H9 (cell line): ENCODE data around the gene RPS26. TPM values are rescaled to one million over a fixed set of nuclear protein-coding genes. Genes with fewer than 3 reads are reported as not detected.

ENCODE experiments used
- DNase-seq: peaks from one replicate; pipeline ENCODE4 v3.0.0-alpha.2; 2017
- H2AFZ ChIP-seq: one replicate; pipeline ENCODE4 v1.6.1; 2013; ENCODE audit warnings: mild to moderate bottlenecking, low read length, control low read depth, moderate library complexity
- H2AK5ac ChIP-seq: 2 replicates; pipeline ENCODE4 v1.6.1; 2013; ENCODE audit warnings: low read length, control low read depth, mixed read lengths; ENCODE audit not compliant: insufficient read length
- H2BK120ac ChIP-seq: one replicate; pipeline ENCODE4 v1.6.1; 2013; ENCODE audit warnings: low read depth, mild to moderate bottlenecking, low read length, control low read depth, inconsistent platforms; ENCODE audit not compliant: poor library complexity, severe bottlenecking
- H2BK12ac ChIP-seq: 2 replicates; pipeline ENCODE4 v1.6.1; 2013; ENCODE audit warnings: low read length, control low read depth, mixed read lengths, low read depth; ENCODE audit not compliant: insufficient read length
- H2BK15ac ChIP-seq: 2 replicates; pipeline ENCODE4 v1.6.1; 2013; ENCODE audit warnings: low read depth, low read length, control low read depth
- H2BK20ac ChIP-seq: one replicate; pipeline ENCODE4 v1.6.1; 2013; ENCODE audit warnings: low read depth, mild to moderate bottlenecking, low read length, control low read depth, inconsistent platforms; ENCODE audit not compliant: poor library complexity, severe bottlenecking
- H2BK5ac ChIP-seq: 2 replicates; pipeline ENCODE4 v1.6.1; 2013; ENCODE audit warnings: low read length, control low read depth, mixed read lengths; ENCODE audit not compliant: insufficient read length
- H3K14ac ChIP-seq: 2 replicates; pipeline ENCODE4 v1.6.1; 2013; ENCODE audit warnings: low read length, control low read depth; ENCODE audit not compliant: insufficient read depth
- H3K18ac ChIP-seq: 2 replicates; pipeline ENCODE4 v1.6.1; 2013; ENCODE audit warnings: low read depth, mild to moderate bottlenecking, mixed read lengths, low read length, control low read depth; ENCODE audit not compliant: insufficient read length
- H3K23ac ChIP-seq: 2 replicates; pipeline ENCODE4 v1.6.1; 2013; ENCODE audit warnings: low read length, control low read depth, mixed read lengths, low read depth; ENCODE audit not compliant: insufficient read length
- H3K23me2 ChIP-seq: 2 replicates; pipeline ENCODE4 v1.6.1; 2013; ENCODE audit warnings: low read depth, mild to moderate bottlenecking, mixed read lengths, low read length, control low read depth; ENCODE audit not compliant: insufficient read length, poor library complexity, severe bottlenecking
- H3K27ac ChIP-seq: 2 replicates; pipeline ENCODE4 v1.5.1; 2013; ENCODE audit warnings: low read length, control low read depth, mixed read lengths, low read depth; ENCODE audit not compliant: insufficient read length
- H3K27me3 ChIP-seq: 2 replicates; pipeline ENCODE4 v1.6.1; 2013; ENCODE audit warnings: low read length, control low read depth, inconsistent platforms; ENCODE audit not compliant: insufficient read depth
- H3K4ac ChIP-seq: 2 replicates; pipeline ENCODE4 v1.6.1; 2013; ENCODE audit warnings: low read depth, mild to moderate bottlenecking, control low read depth, inconsistent platforms, low read length, moderate library complexity
- H3K4me1 ChIP-seq: 2 replicates; pipeline ENCODE4 v1.6.1; 2013; ENCODE audit warnings: low read length, control low read depth, inconsistent platforms; ENCODE audit not compliant: insufficient read depth
- H3K4me2 ChIP-seq: 2 replicates; pipeline ENCODE4 v1.6.1; 2013; ENCODE audit warnings: low read length, control low read depth, mixed read lengths; ENCODE audit not compliant: insufficient read length, insufficient read depth
- H3K56ac ChIP-seq: 2 replicates; pipeline ENCODE4 v1.6.1; 2013; ENCODE audit warnings: low read depth, mild to moderate bottlenecking, mixed read lengths, low read length, control low read depth; ENCODE audit not compliant: insufficient read length
- H3K79me1 ChIP-seq: 2 replicates; pipeline ENCODE4 v1.6.1; 2013; ENCODE audit warnings: low read depth, mild to moderate bottlenecking, moderate library complexity, low read length, control low read depth, inconsistent platforms; ENCODE audit not compliant: insufficient read depth, poor library complexity, severe bottlenecking
- H3K79me2 ChIP-seq: 2 replicates; pipeline ENCODE4 v1.6.1; 2013; ENCODE audit warnings: low read length, control low read depth, inconsistent platforms; ENCODE audit not compliant: insufficient read depth
- H3K9ac ChIP-seq: 2 replicates; pipeline ENCODE4 v1.6.1; 2013; ENCODE audit warnings: low read length, control low read depth, mixed read lengths; ENCODE audit not compliant: insufficient read length; ENCODE audit errors: extremely low read depth
- H3K9me3 ChIP-seq: one replicate; pipeline ENCODE4 v1.6.1; 2013; ENCODE audit warnings: low read depth, low read length, inconsistent platforms; ENCODE audit not compliant: control insufficient read depth
- H3T11ph ChIP-seq: one replicate; pipeline ENCODE4 v1.6.1; 2013; ENCODE audit warnings: mild to moderate bottlenecking, low read length, control low read depth, inconsistent platforms
- H4K20me1 ChIP-seq: one replicate; pipeline ENCODE4 v1.6.1; 2013; ENCODE audit not compliant: control insufficient read depth, insufficient read length, insufficient read depth
- H4K5ac ChIP-seq: 2 replicates; pipeline ENCODE4 v1.6.1; 2013; ENCODE audit warnings: low read depth, mild to moderate bottlenecking, mixed read lengths, low read length, control low read depth; ENCODE audit not compliant: insufficient read length
- H4K8ac ChIP-seq: replicated peaks from 2 replicates; pipeline ENCODE4 v1.6.1; 2013; ENCODE audit warnings: low read length, control low read depth, mixed read lengths, low read depth; ENCODE audit not compliant: insufficient read length
- H4K91ac ChIP-seq: 2 replicates; pipeline ENCODE4 v1.6.1; 2013; ENCODE audit warnings: low read depth, mild to moderate bottlenecking, moderate library complexity, mixed read lengths, low read length, control low read depth; ENCODE audit not compliant: insufficient read length
- H3K27ac Mint-ChIP-seq, 3 experiments: 2 replicates in 2 of 3; 3 replicates in 1 of 3; pipeline ENCODE4 v1.8.0; 2020 to 2021; ENCODE audit warnings: mixed read lengths in 3 of 3, mild to moderate bottlenecking in 1 of 3, moderate library complexity in 1 of 3
- H3K27me3 Mint-ChIP-seq: 2 replicates; pipeline ENCODE4 v1.8.0; 2021; ENCODE audit warnings: low read depth, mild to moderate bottlenecking, moderate library complexity, mixed read lengths
- H3K36me3 Mint-ChIP-seq, 3 experiments: 2 replicates in 2 of 3; 3 replicates in 1 of 3; pipeline ENCODE4 v1.8.0; 2020 to 2021; ENCODE audit warnings: low read depth in 3 of 3, mixed read lengths in 3 of 3; ENCODE audit not compliant: insufficient read depth in 1 of 3
- H3K4me1 Mint-ChIP-seq, 2 experiments: 2 replicates each; pipeline ENCODE4 v1.8.0; 2020; ENCODE audit warnings: mixed read lengths in 2 of 2
- H3K4me3 Mint-ChIP-seq, 2 experiments: 2 replicates in 1 of 2; 3 replicates in 1 of 2; pipeline ENCODE4 v1.8.0; 2020 to 2021; ENCODE audit warnings: mild to moderate bottlenecking in 2 of 2, mixed read lengths in 2 of 2, moderate library complexity in 1 of 2
- H3K9me3 Mint-ChIP-seq, 2 experiments: 2 replicates in 1 of 2; 3 replicates in 1 of 2; pipeline ENCODE4 v1.8.0; 2020; ENCODE audit warnings: mild to moderate bottlenecking in 2 of 2, mixed read lengths in 2 of 2, moderate library complexity in 1 of 2
- CTCF ChIP-seq: fragments of 200-600 bp; sonication (generic); conservative IDR thresholded peaks from 3 replicates; pipeline ENCODE4 v1.8.0; 2021; ENCODE audit warnings: antibody characterized with exemption, mild to moderate bottlenecking
- whole genome bisulfite sequencing: extraction: QIAGEN DNeasy Blood & Tissue Kit; methylation state at CpG from one replicate; pipeline ENCODE4 v1.1.7; 2013; ENCODE audit warnings: missing lambda C conversion rate, low lambda C conversion rate, mixed read lengths; ENCODE audit not compliant: insufficient read length; ENCODE audit errors: extremely low coverage; 5-methylcytosine and 5-hydroxymethylcytosine counted together
- total RNA-seq: library from RNA; stranded (reverse); gene quantifications from 2 replicates; pipeline ENCODE4 v1.2.1, GENCODE V29; 2021

The RPS26 gene
- total RNA-seq, 1 experiment from 2014 or later: 51.9 TPM

- Histone ChIP-seq H3K14ac (no peak overlapping the region), H3K9me3 (no peaks in the 10 kb centered on the region), H3K79me2 (no peaks in the 10 kb centered on the region), H2BK20ac (no peak overlapping the region), H4K91ac (no peak overlapping the region), H4K5ac (no peak overlapping the region), H2AFZ (no peak overlapping the region), H3K23ac (no peak overlapping the region), H3K4ac (no peak overlapping the region), H2BK12ac (no peak overlapping the region), H3K27me3 (no peaks in the 10 kb centered on the region), H2BK15ac (no peak overlapping the region), H2BK120ac (no peak overlapping the region), H3K9ac (no peak overlapping the region), H3K56ac (no peak overlapping the region), H3K4me2 (no peak overlapping the region), H3K23me2 (no peaks in the 10 kb centered on the region), H4K8ac (no peak overlapping the region), H4K20me1 (no peaks in the 10 kb centered on the region), H2AK5ac (no peak overlapping the region), H3T11ph (no peak overlapping the region), H3K4me1 (no peaks in the 10 kb centered on the region), H3K18ac (no peak overlapping the region), H3K27ac (no peak overlapping the region), H2BK5ac (no peak overlapping the region), H3K79me1 (no peaks in the 10 kb centered on the region)
- Mint-ChIP-seq H3K27me3 (no peaks in the 10 kb centered on the region), H3K4me1 (no peaks in the 10 kb centered on the region), H3K27ac (no peak overlapping the region; a peak in 1 of 7 replicates), H3K4me3 (no peak overlapping the region), H3K9me3 (no peaks in the 10 kb centered on the region), H3K36me3 (peaks cover 25 to 73% (median 55%) of the 10 kb centered on the region in 3 experiments; a peak in 6 of 7 replicates)
- no peak for TF ChIP-seq CTCF
- no peak for DNase-seq
- no CpG with 5 or more reads among the region's 5 CpGs for WGBS
Measured at GRCh38 chr12:56028511-56029165, 13.1 kb upstream of the RPS26 start.
